H9 (cell line): Measurements from ENCODE around the gene BMP7. TPM values are rescaled to one million over a fixed set of nuclear protein-coding genes. Genes with fewer than 3 reads are reported as not detected.

Source experiments
- DNase-seq: peaks from one replicate; pipeline ENCODE4 v3.0.0-alpha.2; 2017
- H2AFZ ChIP-seq: one replicate; pipeline ENCODE4 v1.6.1; 2013; ENCODE audit warnings: mild to moderate bottlenecking, low read length, control low read depth, moderate library complexity
- H2AK5ac ChIP-seq: 2 replicates; pipeline ENCODE4 v1.6.1; 2013; ENCODE audit warnings: low read length, control low read depth, mixed read lengths; ENCODE audit not compliant: insufficient read length
- H2BK120ac ChIP-seq: one replicate; pipeline ENCODE4 v1.6.1; 2013; ENCODE audit warnings: low read depth, mild to moderate bottlenecking, low read length, control low read depth, inconsistent platforms; ENCODE audit not compliant: poor library complexity, severe bottlenecking
- H2BK12ac ChIP-seq: 2 replicates; pipeline ENCODE4 v1.6.1; 2013; ENCODE audit warnings: low read length, control low read depth, mixed read lengths, low read depth; ENCODE audit not compliant: insufficient read length
- H2BK15ac ChIP-seq: 2 replicates; pipeline ENCODE4 v1.6.1; 2013; ENCODE audit warnings: low read depth, low read length, control low read depth
- H2BK20ac ChIP-seq: one replicate; pipeline ENCODE4 v1.6.1; 2013; ENCODE audit warnings: low read depth, mild to moderate bottlenecking, low read length, control low read depth, inconsistent platforms; ENCODE audit not compliant: poor library complexity, severe bottlenecking
- H2BK5ac ChIP-seq: 2 replicates; pipeline ENCODE4 v1.6.1; 2013; ENCODE audit warnings: low read length, control low read depth, mixed read lengths; ENCODE audit not compliant: insufficient read length
- H3K14ac ChIP-seq: 2 replicates; pipeline ENCODE4 v1.6.1; 2013; ENCODE audit warnings: low read length, control low read depth; ENCODE audit not compliant: insufficient read depth
- H3K18ac ChIP-seq: 2 replicates; pipeline ENCODE4 v1.6.1; 2013; ENCODE audit warnings: low read depth, mild to moderate bottlenecking, mixed read lengths, low read length, control low read depth; ENCODE audit not compliant: insufficient read length
- H3K23ac ChIP-seq: 2 replicates; pipeline ENCODE4 v1.6.1; 2013; ENCODE audit warnings: low read length, control low read depth, mixed read lengths, low read depth; ENCODE audit not compliant: insufficient read length
- H3K23me2 ChIP-seq: 2 replicates; pipeline ENCODE4 v1.6.1; 2013; ENCODE audit warnings: low read depth, mild to moderate bottlenecking, mixed read lengths, low read length, control low read depth; ENCODE audit not compliant: insufficient read length, poor library complexity, severe bottlenecking
- H3K27ac ChIP-seq: 2 replicates; pipeline ENCODE4 v1.5.1; 2013; ENCODE audit warnings: low read length, control low read depth, mixed read lengths, low read depth; ENCODE audit not compliant: insufficient read length
- H3K27me3 ChIP-seq: 2 replicates; pipeline ENCODE4 v1.6.1; 2013; ENCODE audit warnings: low read length, control low read depth, inconsistent platforms; ENCODE audit not compliant: insufficient read depth
- H3K4ac ChIP-seq: 2 replicates; pipeline ENCODE4 v1.6.1; 2013; ENCODE audit warnings: low read depth, mild to moderate bottlenecking, control low read depth, inconsistent platforms, low read length, moderate library complexity
- H3K4me1 ChIP-seq: 2 replicates; pipeline ENCODE4 v1.6.1; 2013; ENCODE audit warnings: low read length, control low read depth, inconsistent platforms; ENCODE audit not compliant: insufficient read depth
- H3K4me2 ChIP-seq: 2 replicates; pipeline ENCODE4 v1.6.1; 2013; ENCODE audit warnings: low read length, control low read depth, mixed read lengths; ENCODE audit not compliant: insufficient read length, insufficient read depth
- H3K56ac ChIP-seq: 2 replicates; pipeline ENCODE4 v1.6.1; 2013; ENCODE audit warnings: low read depth, mild to moderate bottlenecking, mixed read lengths, low read length, control low read depth; ENCODE audit not compliant: insufficient read length
- H3K79me1 ChIP-seq: 2 replicates; pipeline ENCODE4 v1.6.1; 2013; ENCODE audit warnings: low read depth, mild to moderate bottlenecking, moderate library complexity, low read length, control low read depth, inconsistent platforms; ENCODE audit not compliant: insufficient read depth, poor library complexity, severe bottlenecking
- H3K79me2 ChIP-seq: 2 replicates; pipeline ENCODE4 v1.6.1; 2013; ENCODE audit warnings: low read length, control low read depth, inconsistent platforms; ENCODE audit not compliant: insufficient read depth
- H3K9ac ChIP-seq: 2 replicates; pipeline ENCODE4 v1.6.1; 2013; ENCODE audit warnings: low read length, control low read depth, mixed read lengths; ENCODE audit not compliant: insufficient read length; ENCODE audit errors: extremely low read depth
- H3K9me3 ChIP-seq: one replicate; pipeline ENCODE4 v1.6.1; 2013; ENCODE audit warnings: low read depth, low read length, inconsistent platforms; ENCODE audit not compliant: control insufficient read depth
- H3T11ph ChIP-seq: one replicate; pipeline ENCODE4 v1.6.1; 2013; ENCODE audit warnings: mild to moderate bottlenecking, low read length, control low read depth, inconsistent platforms
- H4K20me1 ChIP-seq: one replicate; pipeline ENCODE4 v1.6.1; 2013; ENCODE audit not compliant: control insufficient read depth, insufficient read length, insufficient read depth
- H4K5ac ChIP-seq: 2 replicates; pipeline ENCODE4 v1.6.1; 2013; ENCODE audit warnings: low read depth, mild to moderate bottlenecking, mixed read lengths, low read length, control low read depth; ENCODE audit not compliant: insufficient read length
- H4K8ac ChIP-seq: replicated peaks from 2 replicates; pipeline ENCODE4 v1.6.1; 2013; ENCODE audit warnings: low read length, control low read depth, mixed read lengths, low read depth; ENCODE audit not compliant: insufficient read length
- H4K91ac ChIP-seq: 2 replicates; pipeline ENCODE4 v1.6.1; 2013; ENCODE audit warnings: low read depth, mild to moderate bottlenecking, moderate library complexity, mixed read lengths, low read length, control low read depth; ENCODE audit not compliant: insufficient read length
- H3K27ac Mint-ChIP-seq, 3 experiments: 2 replicates in 2 of 3; 3 replicates in 1 of 3; pipeline ENCODE4 v1.8.0; 2020 to 2021; ENCODE audit warnings: mixed read lengths in 3 of 3, mild to moderate bottlenecking in 1 of 3, moderate library complexity in 1 of 3
- H3K27me3 Mint-ChIP-seq: 2 replicates; pipeline ENCODE4 v1.8.0; 2021; ENCODE audit warnings: low read depth, mild to moderate bottlenecking, moderate library complexity, mixed read lengths
- H3K36me3 Mint-ChIP-seq, 3 experiments: 2 replicates in 2 of 3; 3 replicates in 1 of 3; pipeline ENCODE4 v1.8.0; 2020 to 2021; ENCODE audit warnings: low read depth in 3 of 3, mixed read lengths in 3 of 3; ENCODE audit not compliant: insufficient read depth in 1 of 3
- H3K4me1 Mint-ChIP-seq, 2 experiments: 2 replicates each; pipeline ENCODE4 v1.8.0; 2020; ENCODE audit warnings: mixed read lengths in 2 of 2
- H3K4me3 Mint-ChIP-seq, 2 experiments: 2 replicates in 1 of 2; 3 replicates in 1 of 2; pipeline ENCODE4 v1.8.0; 2020 to 2021; ENCODE audit warnings: mild to moderate bottlenecking in 2 of 2, mixed read lengths in 2 of 2, moderate library complexity in 1 of 2
- H3K9me3 Mint-ChIP-seq, 2 experiments: 2 replicates in 1 of 2; 3 replicates in 1 of 2; pipeline ENCODE4 v1.8.0; 2020; ENCODE audit warnings: mild to moderate bottlenecking in 2 of 2, mixed read lengths in 2 of 2, moderate library complexity in 1 of 2
- WGBS: extraction: QIAGEN DNeasy Blood & Tissue Kit; methylation state at CpG from one replicate; pipeline ENCODE4 v1.1.7; 2013; ENCODE audit warnings: missing lambda C conversion rate, low lambda C conversion rate, mixed read lengths; ENCODE audit not compliant: insufficient read length; ENCODE audit errors: extremely low coverage; 5-methylcytosine and 5-hydroxymethylcytosine counted together
- total RNA-seq: library from RNA; stranded (reverse); gene quantifications from 2 replicates; pipeline ENCODE4 v1.2.1, GENCODE V29; 2021
- TF ChIP-seq, protein P1 (sequence below): fragments of 200-600 bp; sonication (generic); conservative IDR thresholded peaks from 3 replicates; pipeline ENCODE4 v1.8.0; 2021; ENCODE audit warnings: antibody characterized with exemption, mild to moderate bottlenecking

BMP7 gene
- total RNA-seq, 1 experiment from 2014 or later, result 17.7 TPM

DNA sequence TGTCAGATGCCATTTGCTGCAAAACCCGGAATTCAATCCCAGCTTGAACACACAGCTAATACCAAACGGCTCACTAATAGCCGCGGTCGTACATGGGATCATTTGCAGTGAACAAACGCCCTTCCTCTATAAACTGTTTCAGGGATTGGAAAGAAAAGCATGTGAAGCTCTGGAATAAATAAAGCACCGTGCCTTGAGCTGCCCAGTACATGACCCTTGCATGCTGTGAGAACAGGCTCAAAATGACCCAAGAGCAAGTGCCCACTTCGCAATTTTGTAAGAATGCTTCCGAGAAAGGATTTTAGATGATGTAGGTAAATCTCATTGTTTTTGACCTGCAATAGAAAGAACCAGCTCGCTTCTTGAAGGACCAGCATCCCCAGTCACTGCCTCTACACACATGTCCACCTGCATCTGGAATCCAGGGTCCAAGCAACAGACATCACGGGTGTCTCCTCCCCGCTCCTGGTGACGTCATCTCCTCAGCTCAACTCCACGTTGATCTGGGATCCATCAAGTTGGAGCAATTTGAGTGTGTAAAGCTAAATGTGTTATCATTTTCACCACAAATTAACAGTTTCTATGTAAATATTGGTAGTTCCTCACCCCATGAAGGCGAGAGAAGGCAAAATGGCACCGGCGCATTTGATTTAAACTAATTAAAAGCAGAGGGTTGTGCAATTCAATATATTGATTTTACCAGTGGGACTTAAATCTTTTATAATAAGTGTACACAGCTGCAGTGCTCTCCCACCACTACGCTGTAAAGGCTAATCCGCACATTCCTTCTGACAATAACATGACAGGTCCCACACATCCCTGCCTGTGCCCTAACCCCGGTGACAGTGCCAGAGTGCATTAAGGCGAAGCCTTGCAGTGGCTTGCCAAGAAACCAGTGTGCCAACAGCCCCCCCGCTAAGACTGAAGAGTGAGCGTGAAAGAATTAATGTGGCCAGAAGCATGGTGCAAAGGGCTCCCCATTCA is 6.2 kb downstream of the BMP7 start:
- Histone ChIP-seq H3K4me1 (peaks cover 23% of the 10 kb centered on the region), H2AK5ac (no peak overlapping the region), H3K27me3 (peaks cover 19% of the 10 kb centered on the region; the same call in 1 of the 2 replicates), H3K18ac (no peak overlapping the region), H3K27ac (no peak overlapping the region), H2BK12ac (no peak overlapping the region), H2AFZ (no peak overlapping the region), H3K14ac (no peak overlapping the region), H3K23ac (no peak overlapping the region), H2BK5ac (no peak overlapping the region), H4K20me1 (no peaks in the 10 kb centered on the region), H3K56ac (no peak overlapping the region), H4K8ac (no peak overlapping the region), H3K4me2 (no peak overlapping the region), H3K9me3 (no peaks in the 10 kb centered on the region), H3K4ac (no peak overlapping the region), H3K79me1 (no peaks in the 10 kb centered on the region), H2BK15ac (no peak overlapping the region), H3T11ph (no peak overlapping the region), H3K79me2 (no peaks in the 10 kb centered on the region), H3K9ac (no peak overlapping the region), H4K91ac (no peak overlapping the region), H2BK120ac (no peak overlapping the region), H4K5ac (no peak overlapping the region), H2BK20ac (no peak overlapping the region), H3K23me2 (peaks cover 4% of the 10 kb centered on the region)
- peaks cover 26% of the 10 kb centered on the region for H3K27me3 Mint-ChIP-seq
- peaks cover 73 to 81% of the 10 kb centered on the region in 2 experiments for H3K4me1 Mint-ChIP-seq
- no CpG with 5 or more reads among the region's 23 CpGs for WGBS
- H3K4me3 Mint-ChIP-seq, result no peak overlapping the region
- no peak overlapping the region; a peak in 1 of 7 replicates for H3K27ac Mint-ChIP-seq
- TF ChIP-seq, protein P1, sequence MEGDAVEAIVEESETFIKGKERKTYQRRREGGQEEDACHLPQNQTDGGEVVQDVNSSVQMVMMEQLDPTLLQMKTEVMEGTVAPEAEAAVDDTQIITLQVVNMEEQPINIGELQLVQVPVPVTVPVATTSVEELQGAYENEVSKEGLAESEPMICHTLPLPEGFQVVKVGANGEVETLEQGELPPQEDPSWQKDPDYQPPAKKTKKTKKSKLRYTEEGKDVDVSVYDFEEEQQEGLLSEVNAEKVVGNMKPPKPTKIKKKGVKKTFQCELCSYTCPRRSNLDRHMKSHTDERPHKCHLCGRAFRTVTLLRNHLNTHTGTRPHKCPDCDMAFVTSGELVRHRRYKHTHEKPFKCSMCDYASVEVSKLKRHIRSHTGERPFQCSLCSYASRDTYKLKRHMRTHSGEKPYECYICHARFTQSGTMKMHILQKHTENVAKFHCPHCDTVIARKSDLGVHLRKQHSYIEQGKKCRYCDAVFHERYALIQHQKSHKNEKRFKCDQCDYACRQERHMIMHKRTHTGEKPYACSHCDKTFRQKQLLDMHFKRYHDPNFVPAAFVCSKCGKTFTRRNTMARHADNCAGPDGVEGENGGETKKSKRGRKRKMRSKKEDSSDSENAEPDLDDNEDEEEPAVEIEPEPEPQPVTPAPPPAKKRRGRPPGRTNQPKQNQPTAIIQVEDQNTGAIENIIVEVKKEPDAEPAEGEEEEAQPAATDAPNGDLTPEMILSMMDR, result no peak
- DNase-seq, result no peak
- H3K36me3 Mint-ChIP-seq, result no peaks in the 10 kb centered on the region; a peak in 1 of 7 replicates
- H3K9me3 Mint-ChIP-seq, result no peaks in the 10 kb centered on the region
